ENCODE measurements around the gene SYT15. TPM values are rescaled to one million over a fixed set of nuclear protein-coding genes. Genes with fewer than 3 reads are reported as not detected.

Gene SYT15
- total RNA-seq, 4 donors from 2014 or later = 1.2 to 7.9 (median 3.5) TPM

GRCh38 chr10:46560952-46561351 lies 18.0 kb upstream of the SYT15 start:
- no peak for TF ChIP-seq CTCF (IDR thresholded peaks at IDR 0.05; ENCODE audit: low read depth)

Other genes with a start within 250 kb of the SYT15 start
- 1 to 10 TPM in 1 of 4 donors, not detected in 3; 2.8 TPM for gene ANXA8L1, start 203.4 kb upstream of the SYT15 start, total RNA-seq
- gene NPY4R, start 113.2 kb upstream of the SYT15 start, total RNA-seq = under 1 TPM in 1 of 4 donors, not detected in 3; 0.38 TPM
- gene GPRIN2, start 22.5 kb upstream of the SYT15 start, total RNA-seq = not detected